HCT116 (cell line): Measurements from ENCODE around the gene RGS13. TPM values are rescaled to one million over a fixed set of nuclear protein-coding genes. Genes with fewer than 3 reads are reported as not detected.

Experiments used
- ATAC-seq: fragments of 200-7000 bp; cut with Tn5 transposase; 2 replicates; pipeline ENCODE4 v1.9.1; 2020; ENCODE audit warnings: mild to moderate bottlenecking, moderate library complexity
- BruUV-seq: library from RNA; stranded (reverse); fragments of 400-500 nt; replicated peaks from 2 replicates; lab custom pipeline; 2021; lab: Mats Ljungman, UMichigan
- CTCF ChIA-PET: fragments of 300-600 bp; sonication (Branson Sonifier 250); formaldehyde crosslinking; loops from one replicate; lab custom pipeline; 2021; ENCODE audit warnings: antibody characterized with exemption; lab: Charles Lee
- POLR2A ChIA-PET: fragments of 300-600, 350-600 bp; sonication (Branson Sonifier 250); formaldehyde crosslinking; loops from one replicate; lab custom pipeline; 2021; ENCODE audit warnings: antibody characterized with exemption; lab: Charles Lee
- RAD21 ChIA-PET, 2 experiments: fragments of 300-600 bp; sonication (Branson Sonifier 250); formaldehyde crosslinking; loops; one replicate each; lab custom pipeline; 2023; ENCODE audit warnings: low total read pairs in 2 of 2; ENCODE audit not compliant: uncharacterized antibody in 2 of 2, unreplicated experiment in 2 of 2, low non-redundant PET in 1 of 2; lab: Charles Lee
- DNase-seq: peaks from one replicate; pipeline ENCODE4 v3.0.0-alpha.2; 2010; ENCODE audit warnings: low read depth, low spot score
- H2AFZ ChIP-seq: fragments of 200-600 bp; shearing (Covaris generic), sonication (generic); 2 replicates; pipeline ENCODE4 v1.6.1; 2017; ENCODE audit warnings: low read depth, mixed run types, mixed read lengths, antibody characterized with exemption, low read length; ENCODE audit not compliant: poor library complexity, severe bottlenecking
- H3K27ac ChIP-seq: 2 replicates; pipeline ENCODE4 v1.5.1; 2012; ENCODE audit warnings: low read depth, low read length
- H3K27me3 ChIP-seq: fragments of 200-600 bp; sonication (generic); 2 replicates; pipeline ENCODE4 v1.6.1; 2016; ENCODE audit warnings: mixed run types, low read length, mixed read lengths; ENCODE audit not compliant: insufficient read depth
- H3K36me3 ChIP-seq, 2 experiments: fragments of 200-500 bp in 1 of 2; fragments of 200-600 bp in 1 of 2; sonication (Bioruptor generic) in 1 of 2; sonication (generic) in 1 of 2; 2 replicates each; pipeline versions ENCODE4 v1.5.1 to v1.6.1; 2014 to 2016; ENCODE audit warnings: low read length in 2 of 2, inconsistent platforms in 1 of 2, mixed read lengths in 1 of 2, mixed run types in 1 of 2; ENCODE audit not compliant: insufficient read depth in 2 of 2, control insufficient read depth in 1 of 2
- H3K4me1 ChIP-seq, 2 experiments: fragments of 200-600 bp in 1 of 2; sonication (generic) in 1 of 2; 2 replicates each; pipeline versions ENCODE4 v1.5.1 to v1.6.1; 2012 to 2017; ENCODE audit warnings: low read length in 2 of 2, inconsistent platforms in 1 of 2, mild to moderate bottlenecking in 1 of 2, mixed read lengths in 1 of 2, mixed run types in 1 of 2, moderate library complexity in 1 of 2; ENCODE audit not compliant: insufficient read depth in 2 of 2, control insufficient read depth in 1 of 2
- H3K4me2 ChIP-seq: fragments of 200-600 bp; sonication (generic); 2 replicates; pipeline ENCODE4 v1.6.1; 2017; ENCODE audit warnings: mixed run types, low read length, mixed read lengths
- H3K4me3 ChIP-seq, 2 experiments: fragments of 200-600 bp in 1 of 2; sonication (generic) in 1 of 2; replicated peaks in 1 of 2; 2 replicates each; pipeline ENCODE4 v1.5.1; 2011 to 2016; ENCODE audit warnings: low read length in 2 of 2, control low read depth in 1 of 2, low read depth in 1 of 2, mild to moderate bottlenecking in 1 of 2, mixed read lengths in 1 of 2, mixed run types in 1 of 2
- H3K79me2 ChIP-seq: fragments of 200-600 bp; sonication (generic); 2 replicates; pipeline ENCODE4 v1.6.1; 2017; ENCODE audit warnings: mild to moderate bottlenecking, mixed run types, low read length, moderate library complexity, mixed read lengths; ENCODE audit not compliant: insufficient read depth
- H3K9ac ChIP-seq: fragments of 200-600 bp; sonication (generic); 2 replicates; pipeline ENCODE4 v1.6.1; 2016; ENCODE audit warnings: low read length, mixed read lengths
- H3K9me2 ChIP-seq: fragments of 200-600 bp; sonication (generic), shearing (Covaris generic); 2 replicates; pipeline ENCODE4 v1.6.1; 2017; ENCODE audit warnings: mixed run types, mild to moderate bottlenecking, moderate library complexity; ENCODE audit not compliant: insufficient read depth
- H3K9me3 ChIP-seq, 2 experiments: fragments of 200-500 bp in 1 of 2; fragments of 200-600 bp in 1 of 2; sonication (Bioruptor generic) in 1 of 2; sonication (generic) in 1 of 2; 2 replicates each; pipeline ENCODE4 v1.6.1; 2014 to 2017; ENCODE audit warnings: low read length in 2 of 2, mixed read lengths in 2 of 2, inconsistent platforms in 1 of 2, low read depth in 1 of 2, mild to moderate bottlenecking in 1 of 2, mixed run types in 1 of 2, moderate library complexity in 1 of 2; ENCODE audit not compliant: control insufficient read depth in 1 of 2, insufficient read depth in 1 of 2
- H4K20me1 ChIP-seq: fragments of 200-600 bp; sonication (generic), shearing (Covaris generic); 2 replicates; pipeline ENCODE4 v1.6.1; 2017; ENCODE audit warnings: mixed run types, mild to moderate bottlenecking, moderate library complexity; ENCODE audit not compliant: insufficient read depth
- CBX3 ChIP-seq: IDR thresholded peaks from 2 replicates; pipeline ENCODE4 v1.6.1; 2012; ENCODE audit warnings: low read depth
- CEBPB ChIP-seq: IDR thresholded peaks from 2 replicates; pipeline ENCODE4 v1.6.1; 2012; ENCODE audit warnings: low read depth
- EZH2phosphoT487 ChIP-seq: fragments of 200-600 bp; IDR thresholded peaks from 2 replicates; pipeline ENCODE4 v1.6.1; 2018; ENCODE audit warnings: antibody characterized with exemption, borderline replicate concordance
- FOSL1 ChIP-seq: IDR thresholded peaks from 2 replicates; pipeline ENCODE4 v1.6.1; 2012; ENCODE audit warnings: low read depth
- JUND ChIP-seq: IDR thresholded peaks from 2 replicates; pipeline ENCODE4 v1.6.1; 2012
- POLR2A ChIP-seq: IDR thresholded peaks from 2 replicates; pipeline ENCODE4 v1.7.0; 2011; ENCODE audit warnings: borderline replicate concordance; ENCODE audit not compliant: insufficient read depth, insufficient read length; ENCODE audit errors: extremely low read depth
- POLR2AphosphoS5 ChIP-seq: IDR thresholded peaks from 2 replicates; pipeline ENCODE4 v1.6.1; 2011; ENCODE audit warnings: mild to moderate bottlenecking, low read depth, low read length, moderate library complexity
- RAD21 ChIP-seq: IDR thresholded peaks from 2 replicates; pipeline ENCODE4 v1.6.1; 2012; ENCODE audit warnings: low read depth, mild to moderate bottlenecking
- SIN3A ChIP-seq: IDR thresholded peaks from 2 replicates; pipeline ENCODE4 v1.6.1; 2012; ENCODE audit warnings: low read depth
- SP1 ChIP-seq: IDR thresholded peaks from 2 replicates; pipeline ENCODE4 v1.6.1; 2012; ENCODE audit warnings: low read depth
- TCF7L2 ChIP-seq: IDR thresholded peaks from 2 replicates; pipeline ENCODE4 v1.7.0; 2011; ENCODE audit warnings: borderline replicate concordance, inconsistent platforms; ENCODE audit not compliant: insufficient read depth, insufficient read length; ENCODE audit errors: extremely low read depth
- intact Hi-C: fragments of 100-400 bp; cut with micrococcal nuclease; formaldehyde crosslinking; loops from 2 replicates; pipeline ENCODE4 v1.10.0; 2022
- total RNA-seq: library from RNA; stranded (reverse); gene quantifications from one replicate; pipeline ENCODE4 v1.2.1, GENCODE V29; 2021; ENCODE audit not compliant: unreplicated experiment
- TF ChIP-seq, protein P1 (sequence below): IDR thresholded peaks from 2 replicates; pipeline ENCODE4 v1.6.1; 2011; ENCODE audit warnings: mild to moderate bottlenecking, low read length, moderate library complexity; ENCODE audit not compliant: insufficient replicate concordance; ENCODE audit errors: extremely low read depth
- TF ChIP-seq, protein P2 (sequence below): IDR thresholded peaks from 2 replicates; pipeline ENCODE4 v1.6.1; 2012
- TF ChIP-seq, protein P3 (sequence below): IDR thresholded peaks from 2 replicates; pipeline ENCODE4 v1.6.1; 2012; ENCODE audit warnings: low read depth

RGS13 gene
- total RNA-seq, 1 experiment from 2014 or later: not detected

DNA sequence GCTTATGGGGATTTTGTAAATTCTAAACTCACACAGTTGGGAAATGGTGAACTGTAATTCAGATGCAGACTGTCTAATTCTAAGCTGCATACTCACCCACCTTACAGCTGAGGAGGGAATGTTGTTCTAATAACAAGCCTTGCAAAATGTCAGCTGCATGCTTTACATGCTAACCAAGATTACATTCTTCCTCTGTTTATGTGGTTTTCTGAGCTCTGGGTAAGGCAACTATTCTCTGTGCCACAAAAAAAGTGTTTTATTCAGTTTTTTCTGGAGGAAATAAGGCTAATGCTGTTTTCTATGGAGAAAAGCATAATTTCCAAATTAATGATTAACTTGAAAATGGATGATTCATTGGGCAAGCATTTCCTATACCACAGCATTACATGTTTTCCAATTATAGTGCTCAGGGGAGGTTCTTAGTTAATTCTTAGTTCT lies 64.9 kb downstream of the RGS13 start (continued):
- TF ChIP-seq, protein P1, sequence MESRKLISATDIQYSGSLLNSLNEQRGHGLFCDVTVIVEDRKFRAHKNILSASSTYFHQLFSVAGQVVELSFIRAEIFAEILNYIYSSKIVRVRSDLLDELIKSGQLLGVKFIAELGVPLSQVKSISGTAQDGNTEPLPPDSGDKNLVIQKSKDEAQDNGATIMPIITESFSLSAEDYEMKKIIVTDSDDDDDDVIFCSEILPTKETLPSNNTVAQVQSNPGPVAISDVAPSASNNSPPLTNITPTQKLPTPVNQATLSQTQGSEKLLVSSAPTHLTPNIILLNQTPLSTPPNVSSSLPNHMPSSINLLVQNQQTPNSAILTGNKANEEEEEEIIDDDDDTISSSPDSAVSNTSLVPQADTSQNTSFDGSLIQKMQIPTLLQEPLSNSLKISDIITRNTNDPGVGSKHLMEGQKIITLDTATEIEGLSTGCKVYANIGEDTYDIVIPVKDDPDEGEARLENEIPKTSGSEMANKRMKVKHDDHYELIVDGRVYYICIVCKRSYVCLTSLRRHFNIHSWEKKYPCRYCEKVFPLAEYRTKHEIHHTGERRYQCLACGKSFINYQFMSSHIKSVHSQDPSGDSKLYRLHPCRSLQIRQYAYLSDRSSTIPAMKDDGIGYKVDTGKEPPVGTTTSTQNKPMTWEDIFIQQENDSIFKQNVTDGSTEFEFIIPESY: no peak
- TF ChIP-seq, protein P2, sequence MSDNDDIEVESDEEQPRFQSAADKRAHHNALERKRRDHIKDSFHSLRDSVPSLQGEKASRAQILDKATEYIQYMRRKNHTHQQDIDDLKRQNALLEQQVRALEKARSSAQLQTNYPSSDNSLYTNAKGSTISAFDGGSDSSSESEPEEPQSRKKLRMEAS: peak; percentile 42; the same call in 1 of the 2 replicates
- TF ChIP-seq JUND (peak; percentile 75), CBX3 (peak; percentile 40; the same call in 1 of the 2 replicates), CEBPB (peak; percentile 18; the same call in 1 of the 2 replicates), FOSL1 (peak; percentile 75)

DNA sequence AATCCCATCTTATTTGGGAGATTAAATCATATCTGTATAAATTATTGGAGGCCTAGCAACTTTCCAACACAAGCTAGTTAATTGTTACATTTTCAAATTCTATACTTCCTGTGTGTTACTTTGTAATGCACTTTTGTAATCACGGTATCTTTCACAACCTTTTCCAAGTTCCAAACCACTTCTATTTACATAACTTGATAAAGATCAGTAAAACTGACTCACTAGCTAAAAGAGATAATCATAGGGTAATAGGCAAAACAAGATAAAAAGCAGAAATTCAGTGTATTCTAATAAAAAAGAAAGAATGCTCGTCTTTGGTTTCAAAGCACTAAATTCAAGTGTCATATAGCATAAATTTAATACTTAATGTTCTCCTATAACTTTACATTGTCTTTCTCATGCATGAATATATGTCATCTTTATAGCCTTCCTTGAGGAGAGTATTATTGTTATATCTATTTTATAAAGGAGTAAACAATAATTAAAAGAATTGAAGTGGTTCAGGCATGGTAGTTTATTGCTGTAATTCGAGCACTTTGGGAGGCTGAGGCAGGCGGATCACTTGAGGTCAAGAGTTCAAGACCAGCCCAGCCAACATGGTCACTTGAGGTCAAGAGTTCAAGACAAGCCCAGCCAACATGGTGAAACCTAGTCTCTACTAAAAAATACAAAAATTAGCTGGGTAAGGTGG lies 66.4 kb downstream of the RGS13 start:
- Histone ChIP-seq H3K4me2 (peak overlapping the region; percentile 54), H3K4me3 (peak overlapping the region in 1 of 2 experiments; percentile 1; a peak in 1 of 4 replicates), H3K4me1 (peaks cover 55% of the 10 kb centered on the region in 2 experiments), H3K9me2 (no peaks in the 10 kb centered on the region), H3K9me3 (no peaks in the 10 kb centered on the region), H2AFZ (peak overlapping the region; percentile 74), H3K9ac (peak overlapping the region; percentile 42), H3K36me3 (no peaks in the 10 kb centered on the region), H3K27ac (peak overlapping the region; percentile 73), H4K20me1 (no peaks in the 10 kb centered on the region), H3K27me3 (no peaks in the 10 kb centered on the region), H3K79me2 (no peaks in the 10 kb centered on the region)
- DNase-seq (peak; percentile 27), ATAC-seq (peak; percentile 60)
- intact Hi-C loops: no loop called here
- TF ChIP-seq POLR2A: no peak
- TF ChIP-seq, protein P1: no peak
- TF ChIP-seq SP1: peak; percentile 61
- TF ChIP-seq SIN3A: no peak
- peak; percentile 87 for TF ChIP-seq CEBPB
- no peak for TF ChIP-seq POLR2AphosphoS5
- TF ChIP-seq RAD21: no peak
- TF ChIP-seq JUND: peak; percentile 63
- TF ChIP-seq, protein P2: peak; percentile 26; the same call in 1 of the 2 replicates
- no peak for TF ChIP-seq TCF7L2
- 0 out of 2 replicates have a peak, but pooled peaks have one; percentile 43 for TF ChIP-seq CBX3
- TF ChIP-seq EZH2phosphoT487: no peak
- TF ChIP-seq, protein P3, sequence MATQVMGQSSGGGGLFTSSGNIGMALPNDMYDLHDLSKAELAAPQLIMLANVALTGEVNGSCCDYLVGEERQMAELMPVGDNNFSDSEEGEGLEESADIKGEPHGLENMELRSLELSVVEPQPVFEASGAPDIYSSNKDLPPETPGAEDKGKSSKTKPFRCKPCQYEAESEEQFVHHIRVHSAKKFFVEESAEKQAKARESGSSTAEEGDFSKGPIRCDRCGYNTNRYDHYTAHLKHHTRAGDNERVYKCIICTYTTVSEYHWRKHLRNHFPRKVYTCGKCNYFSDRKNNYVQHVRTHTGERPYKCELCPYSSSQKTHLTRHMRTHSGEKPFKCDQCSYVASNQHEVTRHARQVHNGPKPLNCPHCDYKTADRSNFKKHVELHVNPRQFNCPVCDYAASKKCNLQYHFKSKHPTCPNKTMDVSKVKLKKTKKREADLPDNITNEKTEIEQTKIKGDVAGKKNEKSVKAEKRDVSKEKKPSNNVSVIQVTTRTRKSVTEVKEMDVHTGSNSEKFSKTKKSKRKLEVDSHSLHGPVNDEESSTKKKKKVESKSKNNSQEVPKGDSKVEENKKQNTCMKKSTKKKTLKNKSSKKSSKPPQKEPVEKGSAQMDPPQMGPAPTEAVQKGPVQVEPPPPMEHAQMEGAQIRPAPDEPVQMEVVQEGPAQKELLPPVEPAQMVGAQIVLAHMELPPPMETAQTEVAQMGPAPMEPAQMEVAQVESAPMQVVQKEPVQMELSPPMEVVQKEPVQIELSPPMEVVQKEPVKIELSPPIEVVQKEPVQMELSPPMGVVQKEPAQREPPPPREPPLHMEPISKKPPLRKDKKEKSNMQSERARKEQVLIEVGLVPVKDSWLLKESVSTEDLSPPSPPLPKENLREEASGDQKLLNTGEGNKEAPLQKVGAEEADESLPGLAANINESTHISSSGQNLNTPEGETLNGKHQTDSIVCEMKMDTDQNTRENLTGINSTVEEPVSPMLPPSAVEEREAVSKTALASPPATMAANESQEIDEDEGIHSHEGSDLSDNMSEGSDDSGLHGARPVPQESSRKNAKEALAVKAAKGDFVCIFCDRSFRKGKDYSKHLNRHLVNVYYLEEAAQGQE: no peak
- peak; percentile 39; the same call in 1 of the 2 replicates for TF ChIP-seq FOSL1
- ChIA-PET POLR2A (no interaction called here), CTCF (interaction anchor here (1.2 kb wide), 1 partner anchor 105 kb away, joined by 4 read pairs; no protein-coding TSS in a partner anchor), RAD21 (interaction anchor here in 1 of 2 experiments (0.7 kb wide), 1 partner anchor 163 kb away, joined by 3 read pairs; no protein-coding TSS in a partner anchor)
- no TSS peak for BruUV-seq
